ENCODE results near the gene ARID3C.
A peak's percentile ranks its signal among the peaks of the same experiment; 100 is the strongest.

Gene ARID3C

DNA sequence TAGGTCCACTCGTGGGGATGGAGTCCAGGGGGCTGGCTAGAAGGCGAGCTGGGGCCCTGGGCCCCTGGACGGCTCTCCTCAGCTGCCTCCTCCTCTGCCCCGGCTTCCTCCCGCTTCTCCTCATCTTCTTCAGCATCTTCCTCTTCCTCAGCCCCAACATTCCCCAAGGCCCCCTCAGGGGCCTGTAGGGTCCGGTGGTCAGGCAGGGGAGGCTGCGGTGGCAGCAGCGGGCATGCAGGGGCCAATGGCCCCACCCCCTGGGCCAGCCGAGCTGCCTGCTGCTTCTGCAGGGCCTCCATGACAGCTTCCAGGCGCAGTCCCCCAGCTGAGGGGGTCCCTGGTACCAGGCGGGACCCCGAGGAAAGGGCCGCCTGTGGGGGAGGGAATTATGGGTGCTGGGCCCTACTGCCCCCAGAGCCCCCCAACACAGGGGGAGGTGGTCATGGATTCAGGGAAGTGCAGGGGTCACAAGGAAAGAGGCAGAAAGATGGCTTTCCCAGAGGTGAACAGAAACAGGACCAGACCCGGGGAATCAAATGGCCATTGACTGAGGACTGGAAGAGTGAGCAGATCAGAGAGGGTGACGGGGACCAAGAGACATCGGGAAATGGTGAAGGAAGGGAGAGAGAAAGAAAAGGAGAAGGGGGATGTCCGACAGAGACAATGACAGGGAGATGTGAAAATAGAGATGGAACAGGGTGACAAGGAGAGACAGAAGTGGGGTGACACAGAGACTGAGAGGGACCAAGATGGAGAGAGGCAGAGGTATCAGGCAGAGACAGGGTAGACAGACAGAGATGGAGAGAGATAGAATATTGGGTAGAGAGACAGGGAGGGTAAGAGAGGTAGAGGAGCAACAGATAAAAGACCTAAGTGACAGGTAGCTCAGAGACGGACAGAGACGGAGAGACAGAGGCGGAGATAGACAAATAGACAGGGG is 880 bp downstream of the ARID3C start:
- DNase-seq (ENCODE audit: low spot score) = no peak

- DNase-seq (ENCODE audit: low spot score) = no peak
These were observed 3.7 kb downstream of the ARID3C start for GRCh38 chr9:34625186-34625486.

DNA sequence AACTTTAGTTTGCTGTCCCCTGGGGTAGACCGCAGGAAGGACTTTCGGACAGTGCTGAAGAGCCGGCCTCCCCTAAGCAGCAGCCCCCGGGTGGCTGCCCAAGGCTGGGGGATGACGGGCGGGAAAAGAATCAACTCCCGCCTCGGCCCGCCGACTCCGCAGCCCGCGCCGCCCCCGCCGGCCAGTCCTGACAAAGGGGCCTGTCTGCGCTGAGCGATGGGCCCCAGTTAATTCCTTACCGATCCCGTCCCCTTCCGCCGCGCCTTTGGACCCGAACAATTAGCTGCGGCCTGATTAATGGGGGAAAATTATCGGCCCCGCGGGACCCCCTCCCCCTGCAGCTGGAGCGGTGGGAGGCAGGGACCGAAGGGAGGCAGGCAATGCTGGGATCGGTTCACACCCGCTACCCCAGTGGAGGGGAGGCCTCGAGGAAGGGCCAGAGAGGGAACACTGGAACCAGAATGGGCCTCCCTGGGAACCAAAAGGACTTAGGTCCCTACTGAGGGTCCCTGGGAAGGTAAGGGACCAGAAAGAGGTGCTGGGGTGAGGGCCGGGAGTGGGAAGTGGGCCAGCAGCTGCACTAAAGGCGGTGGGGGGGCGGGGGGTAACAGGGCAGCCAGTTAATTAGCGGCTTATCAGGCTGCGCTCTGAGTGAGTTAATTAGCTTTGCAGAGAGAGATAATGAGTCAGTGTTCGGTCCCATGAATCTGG is 4.2 kb downstream of the ARID3C start:
- DNase-seq (ENCODE audit: low spot score) = no peak

DNA sequence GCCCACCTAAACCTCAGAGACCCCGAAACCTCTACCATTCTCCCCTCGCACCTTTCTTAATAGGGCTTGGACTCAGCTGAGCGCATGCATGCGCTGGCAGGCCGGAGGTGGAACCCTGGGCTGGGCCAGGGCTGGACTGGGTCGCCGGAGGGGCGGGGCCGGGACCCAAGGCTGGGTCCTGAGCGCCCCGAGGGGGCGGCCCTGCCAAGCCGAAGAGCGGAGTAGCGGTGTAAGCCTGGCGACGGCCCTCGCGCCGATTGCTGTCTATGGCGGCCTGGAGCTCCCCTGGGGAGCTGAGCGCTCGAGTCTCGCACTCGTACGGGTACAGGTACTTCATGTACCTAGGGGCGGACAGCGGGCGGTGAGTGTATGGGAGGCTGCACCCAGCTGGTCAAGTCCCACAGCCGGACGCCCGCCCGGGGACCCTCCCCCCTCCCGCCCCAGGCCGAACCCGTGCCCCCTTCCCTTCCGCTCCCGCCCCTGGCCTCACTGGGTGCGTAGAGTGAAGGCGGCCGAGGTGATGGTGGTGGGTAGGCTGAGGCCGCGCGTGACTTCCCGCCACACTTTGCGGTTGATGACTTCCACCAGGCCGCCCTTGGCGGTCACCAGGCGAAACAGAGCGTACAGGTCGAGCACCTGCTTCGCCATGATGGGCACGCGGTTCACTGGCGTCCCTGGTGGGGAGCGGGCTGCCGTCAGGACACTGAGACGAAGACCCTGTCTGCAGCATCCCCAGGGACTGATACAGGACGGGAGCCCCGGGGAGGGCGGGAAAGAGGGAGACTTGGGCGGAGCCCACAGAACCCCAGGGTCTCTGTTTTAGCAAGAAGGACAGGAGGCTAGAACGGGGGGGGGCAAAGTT is 5.3 kb downstream of the ARID3C start:
- DNase-seq (ENCODE audit: low spot score) = no peak

GRCh38 chr9:34620061-34620994 is 8.5 kb downstream of the ARID3C start, which contains the start of gene DCTN3:
TSS of gene DCTN3 (minus strand) at chr9:34620495. CDS start at chr9:34620464, 31 bp downstream.
- DNase-seq (ENCODE audit: low spot score) = peak; percentile 99

- DNase-seq (ENCODE audit: low spot score) = no peak
These were observed 13.7 kb downstream of the ARID3C start for GRCh38 chr9:34615132-34615531.

DNA sequence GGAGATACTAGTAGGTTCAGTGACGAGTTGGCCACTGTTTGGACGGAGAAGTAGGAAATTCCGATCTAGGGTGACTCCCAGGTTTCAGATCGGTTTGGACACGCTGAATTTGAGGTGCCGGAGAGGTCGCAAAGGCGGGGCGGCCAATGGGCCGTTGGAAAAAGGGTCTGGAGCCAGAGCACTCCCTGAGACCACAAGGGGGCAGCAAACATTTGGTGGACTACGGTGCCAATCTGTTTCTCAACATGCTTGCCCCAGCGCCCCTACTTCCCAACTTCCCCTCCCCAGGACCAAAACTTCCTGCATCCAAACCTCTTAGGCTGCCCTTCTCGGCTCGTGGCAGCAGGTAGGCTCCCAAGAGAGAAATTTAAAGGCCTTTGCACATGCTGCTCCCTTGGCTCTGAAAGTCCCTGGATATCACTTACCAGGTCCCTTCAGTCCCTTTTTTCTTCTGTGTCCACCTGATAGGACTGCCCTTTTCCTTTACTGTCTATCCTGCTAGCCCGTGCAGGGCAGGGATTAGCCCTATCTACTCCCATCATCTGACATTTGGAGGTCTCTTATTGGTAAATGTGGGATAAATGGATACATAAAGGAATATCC is 16.0 kb downstream of the ARID3C start:
- DNase-seq (ENCODE audit: low spot score) = peak; percentile 82

- DNase-seq (ENCODE audit: low spot score) = peak; percentile 94
These were observed 16.8 kb downstream of the ARID3C start, which contains the start of gene RPP25L for GRCh38 chr9:34611811-34612787. TSS of gene RPP25L (minus strand) at chr9:34612097. CDS start at chr9:34611296, 801 bp downstream.

DNA sequence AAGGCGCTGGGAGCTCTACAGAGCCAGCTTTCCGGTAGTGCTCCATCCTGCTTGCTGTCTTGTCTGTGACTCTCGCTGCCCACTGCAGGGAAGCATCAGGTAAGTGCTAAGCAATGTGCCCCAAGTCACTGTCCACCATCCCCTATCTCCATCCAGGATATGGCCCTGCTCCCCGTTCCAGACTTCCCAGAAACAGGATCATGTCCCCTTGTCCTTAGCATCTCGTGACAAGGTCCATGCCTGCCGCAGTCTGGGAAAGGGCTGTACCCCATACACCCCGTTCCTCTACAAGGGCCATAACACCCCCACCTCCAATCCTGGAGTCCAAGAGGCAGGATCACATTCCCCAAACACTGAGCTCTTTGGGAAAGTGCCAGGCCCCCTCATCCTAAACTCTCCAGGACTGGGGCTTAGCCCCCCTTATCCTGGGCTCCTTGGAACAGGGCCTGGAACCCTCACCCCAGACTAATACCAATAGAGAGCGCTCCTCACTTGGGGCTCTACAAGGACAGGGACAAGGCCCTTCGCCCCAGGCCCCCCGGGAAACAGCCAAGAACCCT is 17.5 kb downstream of the ARID3C start:
- no peak for DNase-seq (ENCODE audit: low spot score)

- DNase-seq (ENCODE audit: low spot score) = no peak
These were observed 18.2 kb downstream of the ARID3C start for GRCh38 chr9:34610434-34611206.

- DNase-seq (ENCODE audit: low spot score) = no peak
These were observed 21.5 kb downstream of the ARID3C start for GRCh38 chr9:34607331-34607730.

GRCh38 chr9:34606905-34607304 is 22.0 kb downstream of the ARID3C start:
- no peak for DNase-seq (ENCODE audit: low spot score)

- DNase-seq (ENCODE audit: low spot score) = no peak
These were observed 22.7 kb downstream of the ARID3C start for GRCh38 chr9:34606190-34606589.

DNA sequence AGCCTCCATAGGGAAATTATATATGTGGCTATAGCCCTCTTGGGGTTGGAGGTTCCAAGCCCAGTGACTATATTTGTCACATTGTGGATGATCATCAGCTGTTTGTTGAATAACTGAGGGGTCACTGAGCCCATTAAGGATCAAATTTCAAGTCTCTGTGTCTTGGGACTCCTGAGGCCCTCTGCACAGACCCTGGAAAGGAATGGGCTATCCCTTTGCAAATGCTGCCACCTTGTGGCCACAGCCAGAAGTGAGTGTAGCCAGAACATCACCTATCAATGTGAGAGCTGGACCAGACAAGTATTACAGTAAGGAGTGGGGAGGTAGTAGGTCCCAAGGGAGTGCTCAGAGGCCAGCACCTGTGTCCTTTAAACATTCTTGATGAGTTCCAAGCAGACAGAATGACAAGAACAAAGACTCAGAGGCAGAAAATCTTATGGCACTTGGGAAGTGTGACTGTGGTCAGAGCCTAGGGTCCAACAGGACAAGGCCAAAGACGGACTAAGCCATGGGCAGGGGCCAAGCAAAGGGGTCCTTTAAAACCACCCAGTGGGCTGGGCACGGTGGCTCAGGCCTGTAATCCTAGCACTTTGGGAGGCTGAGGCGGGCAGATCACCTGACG is 25.1 kb downstream of the ARID3C start:
- peak; percentile 87 for DNase-seq (ENCODE audit: low spot score)

DNA sequence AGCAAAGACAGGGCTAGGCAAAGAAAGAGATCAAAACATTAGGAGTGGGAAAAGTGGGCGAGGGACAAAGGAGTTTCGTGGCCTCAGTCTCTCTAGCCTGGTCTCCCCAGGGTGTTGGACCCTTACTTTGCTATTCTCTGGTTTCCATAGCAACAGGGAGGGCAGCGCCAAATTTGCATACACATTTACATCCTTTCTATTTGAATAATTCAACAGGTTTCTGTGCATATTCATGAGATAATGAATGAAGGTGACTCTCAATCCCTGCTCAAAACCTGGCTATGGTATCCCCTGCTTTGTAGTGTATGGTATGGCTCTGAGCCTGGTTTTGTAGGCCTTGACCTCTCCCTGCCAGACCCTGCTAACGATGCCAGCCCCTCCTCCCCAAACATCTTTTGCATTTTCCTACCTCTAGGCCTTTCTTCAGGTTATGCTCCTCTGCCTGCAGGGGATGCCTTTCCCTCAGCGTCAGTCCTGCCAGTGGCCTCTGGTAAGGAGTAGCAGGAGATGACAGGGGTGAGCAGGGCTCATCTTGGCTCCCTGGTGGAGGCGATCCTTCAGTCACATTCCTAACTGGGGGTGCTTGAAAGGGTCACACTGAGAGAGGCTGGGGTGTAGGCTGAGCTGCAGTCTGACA is 26.8 kb downstream of the ARID3C start:
- no peak for DNase-seq (ENCODE audit: low spot score)

DNA sequence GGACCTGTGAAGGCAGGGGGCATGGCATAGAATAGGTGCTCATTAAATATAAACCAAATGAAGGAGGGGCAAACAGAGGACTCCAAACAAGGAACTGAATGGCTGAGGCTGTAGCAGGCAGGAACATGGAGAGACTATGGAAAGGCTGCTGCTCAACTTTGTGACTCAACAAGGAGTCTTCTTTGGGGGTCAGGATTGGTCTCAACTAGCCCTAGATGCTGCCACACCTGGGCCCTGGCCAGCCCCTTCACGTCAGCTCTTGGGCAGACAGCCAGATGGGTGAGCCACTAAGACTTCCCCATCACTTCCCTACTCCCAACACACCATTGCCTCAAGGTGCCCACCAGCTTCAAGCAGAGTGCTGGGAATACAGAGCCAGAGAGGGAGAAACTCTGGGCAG is 28.0 kb downstream of the ARID3C start:
- no peak for DNase-seq (ENCODE audit: low spot score)

- no peak for DNase-seq (ENCODE audit: low spot score)
These were observed 29.3 kb downstream of the ARID3C start for GRCh38 chr9:34599546-34599945.

Measured in hepatic stellate cell (primary cell).